ENCODE measurements around the gene DBNDD2. TPM values are rescaled to one million over a fixed set of nuclear protein-coding genes. Genes with fewer than 3 reads are reported as not detected.

Gene DBNDD2
- total RNA-seq = 4.1 and 4.5 TPM in 2 replicates

GRCh38 chr20:45407783-45408645, at the start of gene DBNDD2:
Gene DBNDD2, plus strand, starts transcription at chr20:45408289. Its CDS starts 179 bp downstream, at chr20:45408468.

GRCh38 chr20:45362804-45363610, 45.1 kb upstream of the DBNDD2 start, which contains the start of gene SYS1:
Gene SYS1, plus strand, starts transcription at chr20:45363156. Its CDS starts 376 bp downstream, at chr20:45363532.

GRCh38 chr20:45378191-45378590, 29.9 kb upstream of the DBNDD2 start, which contains the start of gene TP53TG5:
Gene TP53TG5, minus strand, starts transcription at chr20:45378325. Its CDS starts 89 bp downstream, at chr20:45378236.

GRCh38 chr20:45415822-45416637, 7.9 kb downstream of the DBNDD2 start, which contains the start of gene PIGT:
Gene PIGT, plus strand, starts transcription at chr20:45416141. Its CDS starts 16 bp downstream, at chr20:45416157.

Small RNA genes lying within 50 kb of the gene (small RNA-seq; reads per million reads assigned to genes)
- gene MIR6812 = not detected

Other genes starting within 250 kb of the DBNDD2 start
- gene PI3, start 233.4 kb upstream of the DBNDD2 start, total RNA-seq = 0.32 TPM in 1 of 2 replicates, not detected in the other
- not detected in 2 replicates for gene SEMG1, start 201.3 kb upstream of the DBNDD2 start, total RNA-seq
- not detected in 2 replicates for gene SEMG2, start 186.9 kb upstream of the DBNDD2 start, total RNA-seq
- gene SLPI, start 153.7 kb upstream of the DBNDD2 start, total RNA-seq = 11.7 and 12.4 TPM in 2 replicates
- gene RBPJL, start 101.4 kb upstream of the DBNDD2 start, total RNA-seq = not detected in 2 replicates
- gene MATN4, start 100.0 kb upstream of the DBNDD2 start, total RNA-seq = not detected in 2 replicates
- gene SDC4, start 59.9 kb upstream of the DBNDD2 start, total RNA-seq = 353 and 389 TPM in 2 replicates
- 25.7 and 34.5 TPM in 2 replicates for gene SYS1, start 45.1 kb upstream of the DBNDD2 start, total RNA-seq
- not detected in 2 replicates for gene TP53TG5, start 30.0 kb upstream of the DBNDD2 start, total RNA-seq
- 46.9 and 52.1 TPM in 2 replicates for gene PIGT, start 7.9 kb downstream of the DBNDD2 start, total RNA-seq
- gene WFDC2, start 61.5 kb downstream of the DBNDD2 start, total RNA-seq = 0.22 and 0.65 TPM in 2 replicates
- gene SPINT3, start 107.3 kb downstream of the DBNDD2 start, total RNA-seq = not detected in 2 replicates
- not detected in 2 replicates for gene WFDC6, start 131.2 kb downstream of the DBNDD2 start, total RNA-seq
- gene EPPIN, start 139.1 kb downstream of the DBNDD2 start, total RNA-seq = not detected in 2 replicates
- not detected in 2 replicates for gene WFDC8, start 171.0 kb downstream of the DBNDD2 start, total RNA-seq
- not detected in 2 replicates for gene WFDC10A, start 221.4 kb downstream of the DBNDD2 start, total RNA-seq
- not detected in 2 replicates for gene WFDC9, start 223.0 kb downstream of the DBNDD2 start, total RNA-seq